NCI-H748 (cell line): ENCODE results near the gene MOB1A.
"Not testable (repeated sequence)": the region's sequence is repeated elsewhere in the genome, so short reads cannot be mapped to it uniquely, and the experiment has no call there.

Source experiments
- DNase-seq: peaks from one replicate; lab custom pipeline; 2025; ENCODE audit not compliant: unreplicated experiment; lab: John Stamatoyannopoulos, UW

Gene MOB1A

DNA sequence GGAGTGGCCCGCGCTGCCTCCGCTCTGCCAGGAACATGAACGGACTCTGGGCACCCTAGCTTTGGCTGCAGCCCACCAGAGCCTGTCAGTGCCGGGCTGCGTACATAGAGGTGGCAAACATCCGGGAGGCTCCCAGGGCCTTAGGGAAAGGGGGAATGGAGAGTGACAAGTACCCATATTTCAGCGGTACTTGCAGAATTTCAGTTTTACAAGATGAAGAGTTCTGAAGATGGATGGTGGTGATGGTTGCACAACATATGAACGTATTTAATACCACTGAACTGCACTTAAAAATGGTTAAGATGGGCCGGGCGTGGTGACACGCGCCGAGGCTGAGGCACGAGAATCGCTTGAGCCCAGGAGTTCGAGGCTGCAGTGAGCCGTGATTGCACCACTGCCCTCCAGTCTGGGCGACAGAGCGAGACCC is 20.6 kb upstream of the MOB1A start:
- DNase-seq = no peak

- DNase-seq = peak; percentile 98
Observed at GRCh38 chr2:74198461-74199274, 20.0 kb upstream of the MOB1A start, which contains the start of gene MTHFD2. MTHFD2 (plus strand) TSS chr2:74198615; CDS start chr2:74198642, 27 bp downstream.

DNA sequence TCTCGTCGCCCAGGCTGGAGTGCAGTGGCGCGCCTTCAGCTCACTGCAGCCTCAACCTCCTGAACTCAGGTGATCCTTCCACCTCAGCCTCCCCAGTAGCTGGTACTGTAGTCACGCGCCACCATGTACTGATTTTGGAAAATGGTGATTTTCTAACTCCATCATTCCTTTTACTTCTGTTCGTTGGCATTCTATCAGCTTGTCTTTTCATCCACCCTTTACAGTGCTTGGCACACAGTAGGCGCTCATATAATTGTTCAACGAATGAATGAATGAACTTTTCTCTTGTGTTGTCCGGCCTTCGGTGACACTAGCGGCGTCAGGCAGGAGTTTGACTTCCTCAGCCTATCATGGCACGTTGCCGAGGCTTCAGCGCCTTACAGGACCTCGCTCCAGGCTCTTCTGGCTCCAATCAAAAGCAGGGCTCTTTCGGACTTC is 19.4 kb upstream of the MOB1A start:
- DNase-seq = no peak

- no peak for DNase-seq
Observed at GRCh38 chr2:74197049-74197448, 18.4 kb upstream of the MOB1A start.

GRCh38 chr2:74194799-74195198 is 16.1 kb upstream of the MOB1A start:
- no peak for DNase-seq

DNA sequence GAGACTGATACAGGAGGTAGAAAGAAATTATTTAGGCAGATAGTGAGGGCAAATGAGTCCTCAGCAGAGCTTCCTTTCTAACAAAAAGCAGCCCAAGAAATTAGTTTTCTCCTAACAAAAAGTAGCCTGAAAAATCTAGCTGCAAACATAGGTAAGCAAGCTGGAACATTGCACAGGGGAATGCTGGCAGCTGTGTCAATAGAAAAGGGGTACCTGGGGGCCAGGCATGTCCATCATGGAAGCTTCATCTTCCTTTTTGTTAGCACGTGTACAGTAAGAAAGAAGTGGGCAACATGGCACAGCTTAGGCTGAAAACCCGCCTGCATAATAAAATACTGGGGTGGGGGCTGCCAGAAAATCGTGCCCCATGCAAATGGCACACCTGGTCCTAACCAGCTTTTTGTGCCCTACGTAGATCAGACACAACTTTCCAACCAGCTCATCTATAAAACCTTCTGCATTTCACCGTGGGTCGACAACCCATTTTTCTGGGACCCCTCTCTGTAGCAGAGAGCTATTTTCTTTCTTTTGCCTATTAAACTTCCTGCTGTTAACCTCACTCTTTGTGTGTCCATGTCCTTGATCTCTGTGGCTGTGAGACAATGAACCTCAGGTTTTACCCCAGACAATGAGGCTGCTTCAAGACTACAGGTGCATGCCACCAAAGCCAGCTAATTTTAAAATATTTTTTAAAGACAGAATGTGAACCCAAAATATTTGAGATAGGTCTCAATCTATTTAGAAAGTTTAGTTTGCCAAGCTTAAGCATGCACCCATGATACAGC is 13.1 kb upstream of the MOB1A start:
- DNase-seq = peak; percentile 41

GRCh38 chr2:74188696-74189095 is 10.0 kb upstream of the MOB1A start:
- DNase-seq = no peak

- DNase-seq = no peak
Observed at GRCh38 chr2:74188018-74188601, 9.4 kb upstream of the MOB1A start.

GRCh38 chr2:74186706-74187105 is 8.0 kb upstream of the MOB1A start:
- not testable (repeated sequence) for DNase-seq

- DNase-seq = no peak
Observed at GRCh38 chr2:74186038-74186437, 7.4 kb upstream of the MOB1A start.

DNA sequence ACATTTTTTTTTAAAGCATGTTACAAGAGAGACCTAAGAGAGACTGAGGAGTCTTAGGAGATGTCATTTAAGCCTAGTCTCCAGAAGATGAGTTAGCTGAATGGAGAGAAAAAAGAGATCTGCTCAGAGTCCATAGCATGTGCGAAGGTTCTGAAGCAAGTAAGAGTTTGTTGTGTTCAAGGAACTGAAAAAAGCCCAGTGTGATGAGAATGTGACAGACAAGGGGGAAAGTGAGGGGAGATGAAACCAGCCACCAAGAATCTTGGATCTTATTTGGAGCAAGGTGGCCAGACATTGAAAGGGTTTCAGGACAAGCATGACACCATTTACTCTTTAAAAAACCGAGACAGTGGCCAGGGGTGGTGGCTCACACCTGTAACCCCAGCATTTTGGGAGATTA is 5.2 kb upstream of the MOB1A start:
- DNase-seq = no peak

GRCh38 chr2:74181739-74182138 is 3.1 kb upstream of the MOB1A start:
- no peak for DNase-seq

- no peak for DNase-seq
Observed at GRCh38 chr2:74179063-74179865, 585 bp upstream of the MOB1A start.

- DNase-seq = no peak
Observed at GRCh38 chr2:74177696-74178095, 983 bp downstream of the MOB1A start.

GRCh38 chr2:74174909-74175308 is 3.8 kb downstream of the MOB1A start:
- no peak for DNase-seq

DNA sequence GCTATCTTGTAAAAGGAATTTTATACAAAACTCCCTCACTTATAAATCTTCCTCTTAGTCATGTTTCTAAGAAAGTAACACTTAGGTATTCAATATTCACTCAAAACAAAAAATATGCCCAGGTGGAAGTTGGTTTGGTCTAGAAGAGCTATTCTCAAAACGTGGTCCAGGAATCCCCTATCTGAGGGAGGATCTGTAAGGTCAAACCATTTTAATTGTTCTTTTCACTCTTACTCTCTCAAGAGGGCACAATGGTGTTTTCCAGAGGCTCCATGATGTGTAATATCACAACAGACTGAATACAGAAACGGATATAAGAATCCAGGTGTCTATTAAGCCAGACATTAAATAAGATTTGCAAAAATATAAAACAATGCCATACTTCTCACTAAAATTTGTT is 9.9 kb downstream of the MOB1A start:
- no peak for DNase-seq

- DNase-seq = no peak
Observed at GRCh38 chr2:74164761-74165160, 13.9 kb downstream of the MOB1A start.

DNA sequence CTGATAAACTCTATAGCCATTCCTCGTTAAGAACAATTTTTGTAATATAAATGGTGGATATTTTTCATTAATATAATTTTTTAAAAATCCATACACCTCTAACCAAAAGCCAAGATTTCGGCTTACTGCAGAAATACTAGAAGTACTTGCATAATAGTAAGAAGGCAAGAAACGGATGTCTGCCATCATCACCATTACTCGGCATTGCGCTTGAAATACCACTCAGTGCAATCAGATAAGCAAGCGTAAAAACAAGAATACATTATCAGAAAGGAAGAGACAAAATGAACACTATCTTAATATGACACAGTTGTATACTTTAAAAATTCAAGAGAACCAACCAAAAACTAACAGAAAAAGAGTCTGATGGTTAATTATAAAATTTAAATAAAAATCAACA is 15.7 kb downstream of the MOB1A start:
- no peak for DNase-seq

GRCh38 chr2:74155830-74156229 is 22.8 kb downstream of the MOB1A start:
- no peak for DNase-seq

DNA sequence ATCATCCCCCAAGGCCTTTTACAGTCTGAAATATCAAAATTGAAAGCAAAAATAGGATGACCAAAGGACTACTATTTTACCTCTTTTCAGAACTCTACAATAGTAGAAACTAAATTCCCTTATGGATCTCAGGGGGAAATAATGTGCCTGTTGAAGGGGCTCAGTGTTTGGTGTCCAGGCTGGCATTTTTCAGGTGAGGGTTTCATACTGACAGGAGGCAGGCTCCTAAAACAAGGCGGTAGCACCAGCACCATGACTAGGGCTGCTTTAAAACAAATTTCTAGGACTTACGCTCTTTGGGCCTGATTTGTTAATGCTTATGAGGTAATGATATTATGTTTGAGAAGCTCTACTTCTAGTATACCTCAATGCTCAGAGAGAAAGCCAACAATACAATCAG is 25.7 kb downstream of the MOB1A start:
- no peak for DNase-seq
